ENCODE results near the gene MAP4K4.

DNA sequence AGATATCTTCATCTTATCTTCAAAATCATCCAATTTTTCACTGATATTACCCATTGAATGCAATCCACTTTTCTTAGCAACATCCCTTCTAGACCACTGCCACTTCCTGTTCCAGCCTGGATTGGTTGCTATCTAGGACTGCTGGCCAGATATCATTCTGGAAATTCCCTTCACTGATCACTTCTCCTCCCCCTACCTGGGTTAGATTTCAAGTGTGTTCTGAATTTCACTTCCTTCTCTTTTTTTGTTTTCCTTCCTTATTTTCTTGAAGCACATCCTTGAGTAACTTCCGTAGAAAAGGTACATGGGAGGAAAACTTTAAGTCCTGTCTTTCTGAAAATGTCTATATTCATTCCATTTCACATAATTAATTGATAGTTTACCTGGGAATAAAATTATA, 212.3 kb downstream of the MAP4K4 start:
- TF ChIP-seq POLR2A (IDR thresholded peaks at IDR 0.05; ENCODE audit: low read length) (no peak), GATA1 (IDR thresholded peaks at IDR 0.05; ENCODE audit: low read depth, low read length) (no peak)

All from erythroblast (primary cell).